GM12801 (cell line): ENCODE results near the gene GAPT.

Experiments
- CTCF ChIP-seq: IDR thresholded peaks from one replicate; pipeline ENCODE4 v1.5.1; 2011; ENCODE audit warnings: control low read depth; ENCODE audit not compliant: insufficient read length; ENCODE audit errors: extremely low read depth

The GAPT gene

DNA sequence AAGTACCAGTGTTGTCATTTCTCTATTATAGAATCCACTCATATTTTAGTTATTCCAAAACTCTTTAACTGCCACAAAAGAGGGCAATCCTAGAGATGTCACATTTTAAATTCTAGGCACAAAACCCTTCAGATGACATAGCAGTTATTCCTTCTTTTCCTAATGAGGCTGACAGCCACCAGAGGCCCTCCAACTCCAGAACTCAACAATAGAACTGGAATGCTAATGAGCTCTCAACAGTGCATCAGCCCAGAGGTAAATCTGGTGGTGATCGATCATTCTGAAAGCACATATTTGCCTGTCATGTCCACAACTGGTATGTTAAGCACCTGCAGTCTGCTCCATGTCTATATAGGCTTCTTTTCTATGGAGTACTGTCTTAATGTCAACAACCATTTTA is 51.5 kb downstream of the GAPT start:
- TF ChIP-seq CTCF = no peak

DNA sequence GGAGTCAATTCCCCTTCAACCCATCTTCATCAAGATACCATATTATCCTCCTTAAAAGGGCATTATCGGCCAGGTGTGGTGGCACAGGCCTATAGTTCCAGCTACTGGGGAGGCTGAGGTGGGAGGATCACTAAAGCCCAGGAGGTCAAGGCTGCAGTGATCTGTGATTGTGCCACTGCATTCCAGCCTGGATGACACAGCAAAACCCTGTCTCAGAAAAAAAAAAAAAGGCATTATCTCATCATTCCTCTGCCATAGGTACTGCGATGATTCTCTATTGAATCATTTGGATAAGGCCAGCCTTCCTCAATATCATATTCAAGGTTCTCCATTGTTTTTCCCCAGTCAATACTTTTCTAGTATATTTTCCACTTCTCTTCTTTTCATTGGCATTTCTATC is 52.5 kb downstream of the GAPT start:
- no peak for TF ChIP-seq CTCF

- no peak for TF ChIP-seq CTCF
Observed at GRCh38 chr5:58544195-58544594, 53.0 kb downstream of the GAPT start.

- no peak for TF ChIP-seq CTCF
Observed at GRCh38 chr5:58544926-58545325, 53.7 kb downstream of the GAPT start.

DNA sequence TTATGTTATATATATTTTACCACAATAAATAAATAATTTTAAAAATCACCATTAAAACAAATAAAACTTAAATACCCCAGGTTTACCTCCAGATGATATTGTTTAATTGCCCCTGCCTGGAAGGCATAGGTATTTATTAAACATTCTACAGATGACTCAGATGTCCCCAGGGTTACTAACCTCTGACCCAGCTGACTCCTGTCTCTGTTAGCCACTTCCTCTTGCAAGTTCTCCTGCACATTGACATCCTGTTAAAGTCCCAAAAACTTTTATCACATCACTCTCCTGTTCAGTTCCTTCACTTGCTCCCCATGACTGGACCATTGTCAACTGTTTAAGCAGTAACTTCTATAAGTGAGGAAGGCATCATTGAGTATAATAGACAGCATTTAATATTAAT is 54.7 kb downstream of the GAPT start:
- TF ChIP-seq CTCF = no peak
